OCI-LY1 (cell line): ENCODE results near the gene SORT1.

Source experiments
- CTCF ChIP-seq: fragments of 200-600 bp; sonication (generic), shearing (Covaris generic); IDR thresholded peaks from 2 replicates; pipeline ENCODE4 v1.5.1; 2017; ENCODE audit warnings: mild to moderate bottlenecking, antibody characterized with exemption, low read length, moderate library complexity, mixed read lengths
- EZH2 ChIP-seq: fragments of 200-600 bp; sonication (generic), shearing (Covaris generic); IDR thresholded peaks from 2 replicates; pipeline ENCODE4 v1.8.0; 2017; ENCODE audit warnings: borderline replicate concordance, mixed run types, mild to moderate bottlenecking, antibody characterized with exemption, low read length, moderate library complexity, mixed read lengths

GRCh38 chr1:109385417-109385816, 12.3 kb downstream of the SORT1 start:
- TF ChIP-seq CTCF, result no peak
- no peak for TF ChIP-seq EZH2
